Measurements from ENCODE around the gene ELF1.
"Not testable (repeated sequence)": the region's sequence is repeated elsewhere in the genome, so short reads cannot be mapped to it uniquely, and the experiment has no call there.

ELF1 gene

DNA sequence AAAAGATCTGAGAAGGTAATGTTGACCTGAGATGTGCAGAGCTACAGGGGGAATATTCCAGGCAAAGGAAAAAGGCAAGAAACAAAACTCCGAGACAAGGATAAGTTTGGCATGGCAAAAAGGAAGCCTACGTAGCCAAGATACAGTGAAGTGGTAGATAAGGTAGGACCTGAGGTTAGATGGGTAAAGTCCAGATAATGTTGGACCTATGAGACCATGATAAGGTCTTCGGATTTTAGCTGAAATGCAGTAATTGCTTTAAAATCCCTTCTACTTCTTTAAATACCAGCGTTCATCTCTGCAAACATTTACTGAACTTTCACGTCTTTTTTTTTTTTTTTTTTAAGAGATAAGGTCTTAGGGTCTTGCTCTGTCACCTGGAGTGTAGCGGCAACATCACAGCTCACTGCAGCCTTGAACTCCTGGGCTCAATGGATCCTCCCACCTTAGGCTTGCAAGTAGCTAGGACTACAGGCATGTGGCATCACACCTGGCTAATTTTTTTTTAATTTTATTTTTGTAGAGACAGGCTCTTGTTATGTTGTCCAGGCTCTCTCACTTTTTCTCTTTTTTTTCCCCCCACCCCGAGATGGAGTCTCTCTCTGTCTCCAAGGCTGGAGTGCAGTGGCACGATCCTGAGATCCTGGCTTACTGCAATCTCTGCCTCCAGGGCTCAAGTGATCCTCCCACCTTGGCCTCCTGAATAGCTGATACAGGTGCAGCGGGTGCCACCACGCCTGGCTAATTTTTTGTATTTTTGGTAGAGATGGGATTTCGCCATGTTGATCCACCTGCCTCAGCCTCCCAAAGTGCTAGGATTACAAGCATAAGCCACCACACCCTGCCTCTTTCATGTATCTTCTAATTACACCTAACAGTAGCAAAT lies 38.0 kb upstream of the ELF1 start:
- Histone ChIP-seq H3K27ac (ENCODE audit: insufficient read depth, low read depth, low read length, poor library complexity, severe bottlenecking) (no peak overlapping the region), H3K4me3 (ENCODE audit: insufficient read depth, low read depth, low read length) (no peak overlapping the region), H3K27me3 (ENCODE audit: control insufficient read depth, insufficient read depth, low read length, poor library complexity, severe bottlenecking) (no peaks in the 10 kb centered on the region), H3K4me1 (ENCODE audit: control insufficient read depth, insufficient read depth, low read length) (no peaks in the 10 kb centered on the region), H3K36me3 (ENCODE audit: control insufficient read depth, insufficient read depth, low read length) (no peaks in the 10 kb centered on the region), H3K9me3 (ENCODE audit: control insufficient read depth, low read length) (no peaks in the 10 kb centered on the region)
- WGBS, 2 experiments = 89 to 94% methylated on average over 8 to 11 of the region's 11 CpGs

DNA sequence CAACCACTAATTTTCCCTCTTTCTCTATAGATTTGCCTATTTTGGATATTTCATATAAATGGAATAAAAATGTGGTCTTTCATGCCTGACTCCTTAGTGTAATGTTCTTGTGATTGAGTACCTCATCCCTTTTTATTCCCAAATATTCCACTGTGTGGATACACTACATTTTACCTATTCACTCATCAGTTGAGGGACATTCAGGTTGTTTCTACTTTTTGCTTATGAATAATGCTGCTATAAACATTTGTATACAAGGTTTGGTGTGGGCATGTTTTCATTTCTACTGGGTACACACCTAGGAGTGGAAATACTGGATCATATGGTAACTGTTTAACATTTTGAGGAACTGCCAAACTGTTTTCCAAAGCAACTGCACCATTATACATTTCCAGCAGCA lies 37.1 kb upstream of the ELF1 start:
- Histone ChIP-seq H3K9me3 (ENCODE audit: control insufficient read depth, low read length) (no peaks in the 10 kb centered on the region), H3K27ac (ENCODE audit: insufficient read depth, low read depth, low read length, poor library complexity, severe bottlenecking) (no peak overlapping the region), H3K36me3 (ENCODE audit: control insufficient read depth, insufficient read depth, low read length) (no peaks in the 10 kb centered on the region), H3K27me3 (ENCODE audit: control insufficient read depth, insufficient read depth, low read length, poor library complexity, severe bottlenecking) (no peaks in the 10 kb centered on the region), H3K4me3 (ENCODE audit: insufficient read depth, low read depth, low read length) (no peak overlapping the region), H3K4me1 (ENCODE audit: control insufficient read depth, insufficient read depth, low read length) (no peaks in the 10 kb centered on the region)

DNA sequence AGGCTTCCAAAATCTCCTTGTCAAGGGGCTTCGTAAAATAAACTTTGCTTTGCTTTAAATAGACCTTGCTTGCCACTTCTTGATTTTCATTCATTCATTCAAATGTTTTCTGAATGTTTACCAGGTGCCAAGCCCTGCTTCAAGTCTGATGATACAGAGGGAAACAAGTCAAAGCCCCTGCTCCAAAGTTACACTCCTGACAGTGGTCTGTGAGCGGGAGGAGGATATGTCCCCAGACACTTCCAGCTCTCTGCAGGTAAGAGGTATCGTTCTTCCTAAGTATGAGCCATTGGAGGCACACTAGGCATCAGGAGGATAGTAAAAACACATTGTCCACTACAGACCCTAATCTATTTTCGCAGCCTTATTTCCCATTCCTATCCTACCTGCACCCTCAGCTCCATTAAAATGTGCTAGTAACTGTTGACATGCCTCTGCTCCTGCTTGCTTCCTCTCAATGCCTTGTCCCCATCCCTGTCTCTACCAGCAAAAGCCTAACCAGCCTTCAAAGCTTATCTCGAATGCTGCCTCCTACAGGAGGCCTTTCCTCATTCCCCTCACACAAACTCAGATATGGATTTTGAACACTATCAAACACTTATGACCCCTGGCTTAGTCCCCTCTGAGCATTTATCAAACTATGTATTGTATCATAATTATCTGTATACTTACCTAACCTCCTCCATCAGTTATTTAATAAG lies 36.0 kb upstream of the ELF1 start:
- 85 to 87% methylated on average over 5 of the region's 5 CpGs for WGBS, 2 experiments
- no peaks in the 10 kb centered on the region for H3K36me3 ChIP-seq (ENCODE audit: control insufficient read depth, insufficient read depth, low read length)
- no peaks in the 10 kb centered on the region for H3K4me1 ChIP-seq (ENCODE audit: control insufficient read depth, insufficient read depth, low read length)
- no peak overlapping the region for H3K27ac ChIP-seq (ENCODE audit: insufficient read depth, low read depth, low read length, poor library complexity, severe bottlenecking)
- H3K27me3 ChIP-seq (ENCODE audit: control insufficient read depth, insufficient read depth, low read length, poor library complexity, severe bottlenecking) = no peaks in the 10 kb centered on the region
- H3K4me3 ChIP-seq (ENCODE audit: insufficient read depth, low read depth, low read length) = no peak overlapping the region
- H3K9me3 ChIP-seq (ENCODE audit: control insufficient read depth, low read length) = no peaks in the 10 kb centered on the region

DNA sequence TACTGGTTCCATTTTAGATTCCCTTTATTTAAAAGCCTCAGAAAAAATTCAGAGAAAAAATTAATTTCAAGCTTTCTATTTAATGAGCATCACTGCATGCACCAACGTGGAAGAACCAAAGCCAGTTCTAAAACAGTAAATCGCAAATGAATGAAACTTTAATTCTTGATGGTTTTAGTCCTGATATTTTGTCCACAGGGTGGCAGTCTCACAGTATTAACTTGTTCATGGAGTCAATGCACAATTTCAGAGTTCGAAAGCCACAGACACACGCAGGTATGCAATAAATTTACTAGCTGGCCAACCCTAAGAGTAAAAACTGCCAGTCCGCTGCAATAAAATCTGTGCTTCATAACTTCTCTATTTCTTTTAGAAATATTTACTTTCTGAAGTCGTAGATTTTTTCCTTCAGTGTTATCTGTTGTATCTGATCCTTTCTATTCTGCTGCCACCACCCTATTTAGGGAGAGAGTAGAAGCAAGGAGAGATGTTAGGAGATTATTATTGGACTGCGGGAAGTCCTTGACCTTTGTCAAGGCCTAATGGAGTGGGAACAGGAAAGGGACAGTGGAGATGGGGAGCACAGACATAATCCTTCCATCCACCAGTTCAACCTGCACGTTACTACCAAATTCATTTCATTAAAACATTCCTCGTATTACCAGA lies 35.2 kb upstream of the ELF1 start:
- no peak overlapping the region for H3K4me3 ChIP-seq (ENCODE audit: insufficient read depth, low read depth, low read length)
- WGBS, 2 experiments = 86 to 87% methylated on average over 9 of the region's 9 CpGs

DNA sequence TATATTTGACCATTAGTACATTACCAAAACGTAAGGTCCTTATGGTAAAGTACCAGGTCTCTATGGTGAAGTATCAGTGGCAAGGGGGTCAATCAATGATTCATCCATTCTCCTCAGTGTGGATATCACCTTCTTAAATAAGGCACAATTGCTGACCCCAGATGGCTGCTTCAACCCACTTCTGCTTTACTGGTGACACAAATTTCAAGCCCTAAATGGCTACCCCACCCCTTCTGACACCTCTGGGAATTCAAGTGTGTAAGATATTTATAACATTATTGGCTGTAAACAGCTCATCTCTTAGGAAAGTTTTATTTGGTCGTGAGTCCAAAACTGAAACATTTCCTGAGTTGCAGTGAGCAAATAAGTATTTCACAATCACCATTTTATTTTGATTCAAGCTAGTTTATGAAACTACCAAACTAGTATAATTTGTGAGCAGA lies 34.3 kb upstream of the ELF1 start:
- H3K9me3 ChIP-seq (ENCODE audit: control insufficient read depth, low read length) = no peaks in the 10 kb centered on the region
- H3K27me3 ChIP-seq (ENCODE audit: control insufficient read depth, insufficient read depth, low read length, poor library complexity, severe bottlenecking) = no peaks in the 10 kb centered on the region
- H3K4me1 ChIP-seq (ENCODE audit: control insufficient read depth, insufficient read depth, low read length) = no peaks in the 10 kb centered on the region
- no peak overlapping the region for H3K4me3 ChIP-seq (ENCODE audit: insufficient read depth, low read depth, low read length)
- H3K27ac ChIP-seq (ENCODE audit: insufficient read depth, low read depth, low read length, poor library complexity, severe bottlenecking) = no peak overlapping the region
- H3K36me3 ChIP-seq (ENCODE audit: control insufficient read depth, insufficient read depth, low read length) = no peaks in the 10 kb centered on the region
- 89 to 94% methylated on average over 1 to 2 of the region's 2 CpGs for WGBS, 2 experiments

More for the DNA sequence above, 35.2 kb upstream of the ELF1 start:
- no peak overlapping the region for H3K27ac ChIP-seq (ENCODE audit: insufficient read depth, low read depth, low read length, poor library complexity, severe bottlenecking)
- H3K36me3 ChIP-seq (ENCODE audit: control insufficient read depth, insufficient read depth, low read length) = no peaks in the 10 kb centered on the region
- no peaks in the 10 kb centered on the region for H3K9me3 ChIP-seq (ENCODE audit: control insufficient read depth, low read length)
- no peaks in the 10 kb centered on the region for H3K27me3 ChIP-seq (ENCODE audit: control insufficient read depth, insufficient read depth, low read length, poor library complexity, severe bottlenecking)
- H3K4me1 ChIP-seq (ENCODE audit: control insufficient read depth, insufficient read depth, low read length) = no peaks in the 10 kb centered on the region

DNA sequence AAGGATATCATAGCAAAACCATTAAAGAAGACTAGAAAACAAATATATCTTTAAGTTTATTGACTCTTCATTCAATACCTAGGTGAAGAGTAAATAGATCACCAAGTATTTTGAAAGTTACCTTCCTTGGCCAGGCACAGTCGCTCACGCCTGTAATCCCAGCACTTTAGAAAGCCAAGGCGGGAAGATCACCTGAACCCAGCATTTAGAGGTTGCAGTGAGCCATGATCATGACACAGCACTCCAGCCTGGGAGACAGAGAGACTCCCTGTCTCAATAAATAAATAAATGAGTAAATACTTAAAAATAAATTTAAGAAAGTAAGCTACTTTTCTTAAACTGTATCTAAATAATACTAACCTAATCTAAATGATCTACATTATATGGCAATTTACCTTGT lies 33.3 kb upstream of the ELF1 start:
- Histone ChIP-seq H3K36me3 (ENCODE audit: control insufficient read depth, insufficient read depth, low read length) (no peaks in the 10 kb centered on the region), H3K4me3 (ENCODE audit: insufficient read depth, low read depth, low read length) (no peak overlapping the region), H3K9me3 (ENCODE audit: control insufficient read depth, low read length) (no peaks in the 10 kb centered on the region), H3K4me1 (ENCODE audit: control insufficient read depth, insufficient read depth, low read length) (no peaks in the 10 kb centered on the region), H3K27me3 (ENCODE audit: control insufficient read depth, insufficient read depth, low read length, poor library complexity, severe bottlenecking) (no peaks in the 10 kb centered on the region), H3K27ac (ENCODE audit: insufficient read depth, low read depth, low read length, poor library complexity, severe bottlenecking) (no peak overlapping the region)
- WGBS, 2 experiments = 83 to 93% methylated on average over 3 of the region's 3 CpGs

DNA sequence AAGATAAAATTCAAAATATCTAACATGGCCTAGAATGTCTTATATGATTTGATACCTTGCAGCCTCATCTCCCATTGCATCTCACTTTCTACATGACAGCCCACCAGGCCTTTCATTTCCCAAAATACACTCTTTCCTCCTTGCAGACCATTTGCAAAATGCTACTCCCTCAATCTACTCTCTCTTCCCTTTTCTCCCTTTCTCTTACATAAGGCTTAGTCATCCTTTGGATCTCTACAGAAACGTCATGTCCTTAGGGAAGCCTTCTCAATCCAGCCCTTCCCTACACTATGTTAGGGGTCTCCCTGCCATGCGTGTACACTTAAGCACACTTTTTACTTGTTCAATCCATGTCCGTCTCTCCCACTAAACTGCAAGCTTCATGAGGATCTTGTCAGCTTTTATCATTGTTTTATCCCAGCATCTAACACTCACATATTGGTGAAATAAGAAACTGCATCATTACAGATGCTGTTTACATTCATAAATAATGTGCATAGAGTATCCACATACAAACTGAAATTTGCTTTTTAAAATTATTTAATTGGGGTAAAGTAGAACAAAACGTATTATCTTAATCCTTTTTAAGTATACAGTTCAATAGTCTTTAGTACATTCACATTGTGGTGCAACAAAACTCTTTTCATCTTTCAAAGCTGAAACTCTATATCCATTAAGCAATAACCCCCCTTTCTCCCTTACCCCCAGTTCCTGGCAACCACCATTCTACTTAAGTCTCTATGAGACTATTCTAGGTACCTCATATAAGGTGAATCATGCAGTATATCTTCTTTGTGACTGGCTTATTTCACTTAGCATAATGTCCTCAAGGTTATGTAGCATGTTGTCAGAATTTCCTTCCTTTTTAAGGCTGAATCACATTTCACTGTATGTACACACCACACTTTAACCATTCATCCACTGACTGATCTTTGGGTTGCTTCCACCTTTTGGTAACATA lies 30.6 kb upstream of the ELF1 start:
- Histone ChIP-seq H3K27ac (ENCODE audit: insufficient read depth, low read depth, low read length, poor library complexity, severe bottlenecking) (no peak overlapping the region), H3K27me3 (ENCODE audit: control insufficient read depth, insufficient read depth, low read length, poor library complexity, severe bottlenecking) (no peaks in the 10 kb centered on the region), H3K9me3 (ENCODE audit: control insufficient read depth, low read length) (no peaks in the 10 kb centered on the region), H3K36me3 (ENCODE audit: control insufficient read depth, insufficient read depth, low read length) (no peaks in the 10 kb centered on the region), H3K4me3 (ENCODE audit: insufficient read depth, low read depth, low read length) (no peak overlapping the region), H3K4me1 (ENCODE audit: control insufficient read depth, insufficient read depth, low read length) (no peaks in the 10 kb centered on the region)
- 91 to 92% methylated on average over 4 of the region's 4 CpGs for WGBS, 2 experiments

DNA sequence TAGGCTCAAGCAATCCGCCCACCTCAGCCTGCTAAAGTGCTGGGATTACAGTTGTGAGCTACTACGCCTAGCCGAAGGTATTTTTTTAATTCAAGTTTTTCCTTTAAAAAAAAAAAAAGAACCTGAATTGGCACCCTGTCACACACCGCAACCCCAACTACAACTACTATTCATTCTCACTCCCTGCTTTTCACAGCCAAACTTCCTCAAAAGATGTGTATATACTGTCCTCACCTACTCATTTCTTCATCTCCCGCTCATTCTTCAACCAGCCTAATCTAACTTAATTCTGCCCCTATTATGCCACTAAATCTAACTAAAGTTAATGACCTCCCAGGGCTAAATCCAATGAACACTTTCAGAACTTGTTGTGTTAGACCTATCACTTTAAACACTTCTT lies 29.5 kb upstream of the ELF1 start:
- no peak overlapping the region for H3K4me3 ChIP-seq (ENCODE audit: insufficient read depth, low read depth, low read length)
- no peaks in the 10 kb centered on the region for H3K36me3 ChIP-seq (ENCODE audit: control insufficient read depth, insufficient read depth, low read length)
- H3K4me1 ChIP-seq (ENCODE audit: control insufficient read depth, insufficient read depth, low read length) = no peaks in the 10 kb centered on the region
- WGBS, 2 experiments = 95 to 96% methylated on average over 5 of the region's 5 CpGs
- no peaks in the 10 kb centered on the region for H3K9me3 ChIP-seq (ENCODE audit: control insufficient read depth, low read length)
- H3K27me3 ChIP-seq (ENCODE audit: control insufficient read depth, insufficient read depth, low read length, poor library complexity, severe bottlenecking) = no peaks in the 10 kb centered on the region
- H3K27ac ChIP-seq (ENCODE audit: insufficient read depth, low read depth, low read length, poor library complexity, severe bottlenecking) = no peak overlapping the region

DNA sequence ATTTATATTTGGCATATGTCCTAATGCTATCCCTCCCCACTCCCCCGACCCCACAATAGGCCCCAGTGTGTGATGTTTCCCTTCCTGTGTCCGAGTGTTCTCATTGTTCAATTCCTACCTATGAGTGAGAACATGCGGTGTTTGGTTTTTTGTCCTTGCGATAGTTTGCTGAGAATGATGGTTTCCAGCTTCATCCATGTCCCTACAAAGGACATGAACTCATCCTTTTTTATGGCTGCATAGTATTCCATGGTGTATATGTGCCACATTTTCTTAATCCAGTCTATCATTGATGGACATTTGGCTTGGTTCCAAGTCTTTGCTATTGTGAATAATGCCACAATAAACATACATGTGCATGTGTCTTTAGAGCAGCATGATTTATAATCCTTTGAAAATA lies 23.3 kb upstream of the ELF1 start:
- not testable (repeated sequence) for H3K4me3 ChIP-seq (ENCODE audit: insufficient read depth, low read depth, low read length); H3K36me3 ChIP-seq (ENCODE audit: control insufficient read depth, insufficient read depth, low read length); H3K27me3 ChIP-seq (ENCODE audit: control insufficient read depth, insufficient read depth, low read length, poor library complexity, severe bottlenecking); H3K9me3 ChIP-seq (ENCODE audit: control insufficient read depth, low read length); H3K27ac ChIP-seq (ENCODE audit: insufficient read depth, low read depth, low read length, poor library complexity, severe bottlenecking); H3K4me1 ChIP-seq (ENCODE audit: control insufficient read depth, insufficient read depth, low read length)
- 89 to 90% methylated on average over 1 to 2 of the region's 4 CpGs for WGBS, 2 experiments
